Colonic mucosa (tissue), 4 donors: ENCODE measurements around the gene PIP4K2C. TPM values are rescaled to one million over a fixed set of nuclear protein-coding genes. Genes with fewer than 3 reads are reported as not detected.

ENCODE experiments used
- DNase-seq: peaks from one replicate; pipeline ENCODE4 v3.0.0-alpha.2; 2020
- H3K27ac ChIP-seq: fragments of 200-600 bp; one replicate; pipeline ENCODE4 v1.8.0; 2021
- H3K27me3 ChIP-seq: fragments of 200-600 bp; one replicate; pipeline ENCODE4 v1.8.0; 2021
- H3K36me3 ChIP-seq: fragments of 200-600 bp; one replicate; pipeline ENCODE4 v1.8.0; 2021
- H3K4me1 ChIP-seq: fragments of 200-600 bp; one replicate; pipeline ENCODE4 v1.8.0; 2021; ENCODE audit warnings: mild to moderate bottlenecking
- H3K4me3 ChIP-seq: fragments of 200-600 bp; one replicate; pipeline ENCODE4 v1.8.0; 2021
- H3K9ac ChIP-seq, 2 donors: one replicate each; pipeline ENCODE4 v1.7.0; 2013; ENCODE audit warnings: control low read depth in 2 of 2, low read depth in 2 of 2, low read length in 2 of 2
- H3K9me3 ChIP-seq: fragments of 200-600 bp; one replicate; pipeline ENCODE4 v1.8.0; 2021
- CTCF ChIP-seq: fragments of 200-600 bp; IDR thresholded peaks from one replicate; pipeline ENCODE4 v1.8.0; 2022; ENCODE audit warnings: antibody characterized with exemption, mild to moderate bottlenecking
- intact Hi-C: fragments of 100-400 bp; cut with DNase I; formaldehyde crosslinking; loops from one replicate; pipeline ENCODE4 v1.14.1; 2022
- total RNA-seq, 2 donors: library from RNA; stranded (reverse); fragmentation: NEBNext Ultra II Directional in 1 of 2; extraction: Animal tissue kit (Norgen Biotek cat#: 25700) in 1 of 2; gene quantifications; one replicate each; pipeline ENCODE4 v1.2.1, GENCODE V29; 2021
- donor health status: healthy.
- donor health status: DM: no; HTN: no; CAD: no.
- donor health status: DM: no; HTN: no; CAD: no.

PIP4K2C gene
- total RNA-seq, 2 donors from 2014 or later: 43.6 to 60.2 TPM

- H3K4me1 ChIP-seq: no peaks in the 10 kb centered on the region
- no peak overlapping the region for H3K9ac ChIP-seq
- H3K36me3 ChIP-seq: no peaks in the 10 kb centered on the region
- no peaks in the 10 kb centered on the region for H3K27me3 ChIP-seq
- TF ChIP-seq CTCF: no peak
- no peak overlapping the region for H3K27ac ChIP-seq
- DNase-seq: no peak
- H3K9me3 ChIP-seq: no peaks in the 10 kb centered on the region
- intact Hi-C loops: no loop called here
- H3K4me3 ChIP-seq: no peak overlapping the region
Measured at GRCh38 chr12:57575771-57576612, 15.0 kb upstream of the PIP4K2C start.

GRCh38 chr12:57576613-57577160 lies 14.3 kb upstream of the PIP4K2C start:
- Histone ChIP-seq H3K36me3 (no peaks in the 10 kb centered on the region), H3K9ac (no peak overlapping the region), H3K27ac (no peak overlapping the region), H3K4me3 (no peak overlapping the region), H3K9me3 (no peaks in the 10 kb centered on the region), H3K4me1 (no peaks in the 10 kb centered on the region), H3K27me3 (no peaks in the 10 kb centered on the region)
- no peak for DNase-seq
- intact Hi-C loops: no loop called here
- TF ChIP-seq CTCF: no peak

GRCh38 chr12:57577981-57578758 lies 12.8 kb upstream of the PIP4K2C start:
- TF ChIP-seq CTCF: no peak
- Histone ChIP-seq H3K27ac (no peak overlapping the region), H3K9ac (no peak overlapping the region), H3K9me3 (no peaks in the 10 kb centered on the region), H3K27me3 (no peaks in the 10 kb centered on the region), H3K36me3 (no peaks in the 10 kb centered on the region), H3K4me3 (no peak overlapping the region), H3K4me1 (no peaks in the 10 kb centered on the region)
- intact Hi-C loops: no loop called here
- no peak for DNase-seq

- H3K9ac ChIP-seq: no peak overlapping the region
- no peak for DNase-seq
- H3K27me3 ChIP-seq: no peaks in the 10 kb centered on the region
- H3K4me3 ChIP-seq: no peak overlapping the region
- no peak overlapping the region for H3K27ac ChIP-seq
- H3K36me3 ChIP-seq: no peaks in the 10 kb centered on the region
- intact Hi-C loops: no loop called here
- no peak for TF ChIP-seq CTCF
- no peaks in the 10 kb centered on the region for H3K4me1 ChIP-seq
- no peaks in the 10 kb centered on the region for H3K9me3 ChIP-seq
Measured at GRCh38 chr12:57579011-57579410, 12.0 kb upstream of the PIP4K2C start.

GRCh38 chr12:57579677-57580465 lies 11.1 kb upstream of the PIP4K2C start:
- H3K27me3 ChIP-seq: no peaks in the 10 kb centered on the region
- no peak overlapping the region for H3K9ac ChIP-seq
- H3K27ac ChIP-seq: no peak overlapping the region
- intact Hi-C loops: loop anchor here (5.0 kb wide), 1 partner anchor 112 kb away; the partner anchor contains the start of gene OS9
- no peaks in the 10 kb centered on the region for H3K9me3 ChIP-seq
- no peak for TF ChIP-seq CTCF
- no peaks in the 10 kb centered on the region for H3K4me1 ChIP-seq
- DNase-seq: no peak
- H3K4me3 ChIP-seq: no peak overlapping the region
- no peaks in the 10 kb centered on the region for H3K36me3 ChIP-seq
